SK-N-SH (cell line): ENCODE measurements around the gene ARL1.

Experiments
- FOXM1 ChIP-seq: IDR thresholded peaks from 2 replicates; pipeline ENCODE4 v1.4.0; 2012; ENCODE audit warnings: low read depth, mild to moderate bottlenecking
- GABPA ChIP-seq: IDR thresholded peaks from 2 replicates; pipeline ENCODE4 v1.4.0; 2012; ENCODE audit warnings: low read depth, mild to moderate bottlenecking
- MXI1 ChIP-seq: IDR thresholded peaks from 2 replicates; pipeline ENCODE4 v1.6.1; 2012; ENCODE audit warnings: mild to moderate bottlenecking, low read depth, low read length, improper control_type of control experiment
- POLR2AphosphoS5 ChIP-seq: IDR thresholded peaks from 2 replicates; pipeline ENCODE4 v1.6.1; 2012; ENCODE audit warnings: low read depth, low read length
- RFX5 ChIP-seq: IDR thresholded peaks from 2 replicates; pipeline ENCODE4 v1.6.1; 2012; ENCODE audit warnings: mild to moderate bottlenecking, improper control_type of control experiment, low read length
- SIN3A ChIP-seq: IDR thresholded peaks from 2 replicates; pipeline ENCODE4 v1.6.1; 2012; ENCODE audit warnings: low read depth, mild to moderate bottlenecking, low read length, moderate library complexity, borderline replicate concordance
- TAF1 ChIP-seq: IDR thresholded peaks from 2 replicates; pipeline ENCODE4 v1.6.1; 2012; ENCODE audit warnings: low read depth, mild to moderate bottlenecking, low read length, moderate library complexity, borderline replicate concordance
- TF ChIP-seq, protein P1 (sequence below): fragments of 200-600 bp; sonication (generic); IDR thresholded peaks from 2 replicates; pipeline ENCODE4 v1.6.1; 2017; ENCODE audit warnings: antibody characterized with exemption, mild to moderate bottlenecking, moderate library complexity
- TF ChIP-seq, protein P2 (sequence below): fragments of 150-350 bp; IDR thresholded peaks from 2 replicates; pipeline ENCODE4 v1.6.1; 2016; ENCODE audit warnings: mild to moderate bottlenecking, low read depth, low read length
- TF ChIP-seq, protein P3 (sequence below): fragments of 150-350 bp; IDR thresholded peaks from 2 replicates; pipeline ENCODE4 v1.6.1; 2017; ENCODE audit warnings: antibody characterized with exemption, low read length, low read depth, borderline replicate concordance
- TF ChIP-seq, protein P4 (sequence below): IDR thresholded peaks from 2 replicates; pipeline ENCODE4 v1.4.0; 2012; ENCODE audit warnings: low read depth, borderline replicate concordance
- TF ChIP-seq, protein P5 (sequence below): IDR thresholded peaks from 2 replicates; pipeline ENCODE4 v1.6.1; 2012; ENCODE audit warnings: mild to moderate bottlenecking, low read depth, low read length, moderate library complexity

DNA sequence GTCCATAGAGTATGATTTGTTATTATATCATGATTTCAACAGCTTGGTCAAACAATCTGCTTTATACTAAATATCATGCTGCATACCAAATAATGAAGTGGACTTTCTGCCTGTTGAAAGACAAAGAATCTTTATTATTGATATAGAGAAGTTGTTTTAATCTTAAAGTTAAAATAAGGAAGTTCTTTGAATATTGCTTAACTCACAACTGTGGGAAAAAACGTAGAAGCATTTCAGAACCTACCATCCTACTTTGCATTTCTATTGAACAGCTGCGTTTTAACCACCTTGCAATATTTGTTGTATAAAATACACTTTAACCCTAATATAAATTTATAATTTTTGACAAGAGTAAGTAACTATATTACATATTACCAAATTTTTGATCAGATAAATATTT is 22.9 kb upstream of the ARL1 start:
- TF ChIP-seq, protein P1, sequence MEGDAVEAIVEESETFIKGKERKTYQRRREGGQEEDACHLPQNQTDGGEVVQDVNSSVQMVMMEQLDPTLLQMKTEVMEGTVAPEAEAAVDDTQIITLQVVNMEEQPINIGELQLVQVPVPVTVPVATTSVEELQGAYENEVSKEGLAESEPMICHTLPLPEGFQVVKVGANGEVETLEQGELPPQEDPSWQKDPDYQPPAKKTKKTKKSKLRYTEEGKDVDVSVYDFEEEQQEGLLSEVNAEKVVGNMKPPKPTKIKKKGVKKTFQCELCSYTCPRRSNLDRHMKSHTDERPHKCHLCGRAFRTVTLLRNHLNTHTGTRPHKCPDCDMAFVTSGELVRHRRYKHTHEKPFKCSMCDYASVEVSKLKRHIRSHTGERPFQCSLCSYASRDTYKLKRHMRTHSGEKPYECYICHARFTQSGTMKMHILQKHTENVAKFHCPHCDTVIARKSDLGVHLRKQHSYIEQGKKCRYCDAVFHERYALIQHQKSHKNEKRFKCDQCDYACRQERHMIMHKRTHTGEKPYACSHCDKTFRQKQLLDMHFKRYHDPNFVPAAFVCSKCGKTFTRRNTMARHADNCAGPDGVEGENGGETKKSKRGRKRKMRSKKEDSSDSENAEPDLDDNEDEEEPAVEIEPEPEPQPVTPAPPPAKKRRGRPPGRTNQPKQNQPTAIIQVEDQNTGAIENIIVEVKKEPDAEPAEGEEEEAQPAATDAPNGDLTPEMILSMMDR: no peak
- TF ChIP-seq TAF1 (no peak), SIN3A (no peak), RFX5 (no peak), POLR2AphosphoS5 (no peak), FOXM1 (no peak), MXI1 (no peak), GABPA (no peak)
- TF ChIP-seq, protein P2, sequence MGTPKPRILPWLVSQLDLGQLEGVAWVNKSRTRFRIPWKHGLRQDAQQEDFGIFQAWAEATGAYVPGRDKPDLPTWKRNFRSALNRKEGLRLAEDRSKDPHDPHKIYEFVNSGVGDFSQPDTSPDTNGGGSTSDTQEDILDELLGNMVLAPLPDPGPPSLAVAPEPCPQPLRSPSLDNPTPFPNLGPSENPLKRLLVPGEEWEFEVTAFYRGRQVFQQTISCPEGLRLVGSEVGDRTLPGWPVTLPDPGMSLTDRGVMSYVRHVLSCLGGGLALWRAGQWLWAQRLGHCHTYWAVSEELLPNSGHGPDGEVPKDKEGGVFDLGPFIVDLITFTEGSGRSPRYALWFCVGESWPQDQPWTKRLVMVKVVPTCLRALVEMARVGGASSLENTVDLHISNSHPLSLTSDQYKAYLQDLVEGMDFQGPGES: no peak
- TF ChIP-seq, protein P3, sequence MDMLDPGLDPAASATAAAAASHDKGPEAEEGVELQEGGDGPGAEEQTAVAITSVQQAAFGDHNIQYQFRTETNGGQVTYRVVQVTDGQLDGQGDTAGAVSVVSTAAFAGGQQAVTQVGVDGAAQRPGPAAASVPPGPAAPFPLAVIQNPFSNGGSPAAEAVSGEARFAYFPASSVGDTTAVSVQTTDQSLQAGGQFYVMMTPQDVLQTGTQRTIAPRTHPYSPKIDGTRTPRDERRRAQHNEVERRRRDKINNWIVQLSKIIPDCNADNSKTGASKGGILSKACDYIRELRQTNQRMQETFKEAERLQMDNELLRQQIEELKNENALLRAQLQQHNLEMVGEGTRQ: no peak
- TF ChIP-seq, protein P4, sequence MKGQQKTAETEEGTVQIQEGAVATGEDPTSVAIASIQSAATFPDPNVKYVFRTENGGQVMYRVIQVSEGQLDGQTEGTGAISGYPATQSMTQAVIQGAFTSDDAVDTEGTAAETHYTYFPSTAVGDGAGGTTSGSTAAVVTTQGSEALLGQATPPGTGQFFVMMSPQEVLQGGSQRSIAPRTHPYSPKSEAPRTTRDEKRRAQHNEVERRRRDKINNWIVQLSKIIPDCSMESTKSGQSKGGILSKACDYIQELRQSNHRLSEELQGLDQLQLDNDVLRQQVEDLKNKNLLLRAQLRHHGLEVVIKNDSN: no peak
- TF ChIP-seq, protein P5, sequence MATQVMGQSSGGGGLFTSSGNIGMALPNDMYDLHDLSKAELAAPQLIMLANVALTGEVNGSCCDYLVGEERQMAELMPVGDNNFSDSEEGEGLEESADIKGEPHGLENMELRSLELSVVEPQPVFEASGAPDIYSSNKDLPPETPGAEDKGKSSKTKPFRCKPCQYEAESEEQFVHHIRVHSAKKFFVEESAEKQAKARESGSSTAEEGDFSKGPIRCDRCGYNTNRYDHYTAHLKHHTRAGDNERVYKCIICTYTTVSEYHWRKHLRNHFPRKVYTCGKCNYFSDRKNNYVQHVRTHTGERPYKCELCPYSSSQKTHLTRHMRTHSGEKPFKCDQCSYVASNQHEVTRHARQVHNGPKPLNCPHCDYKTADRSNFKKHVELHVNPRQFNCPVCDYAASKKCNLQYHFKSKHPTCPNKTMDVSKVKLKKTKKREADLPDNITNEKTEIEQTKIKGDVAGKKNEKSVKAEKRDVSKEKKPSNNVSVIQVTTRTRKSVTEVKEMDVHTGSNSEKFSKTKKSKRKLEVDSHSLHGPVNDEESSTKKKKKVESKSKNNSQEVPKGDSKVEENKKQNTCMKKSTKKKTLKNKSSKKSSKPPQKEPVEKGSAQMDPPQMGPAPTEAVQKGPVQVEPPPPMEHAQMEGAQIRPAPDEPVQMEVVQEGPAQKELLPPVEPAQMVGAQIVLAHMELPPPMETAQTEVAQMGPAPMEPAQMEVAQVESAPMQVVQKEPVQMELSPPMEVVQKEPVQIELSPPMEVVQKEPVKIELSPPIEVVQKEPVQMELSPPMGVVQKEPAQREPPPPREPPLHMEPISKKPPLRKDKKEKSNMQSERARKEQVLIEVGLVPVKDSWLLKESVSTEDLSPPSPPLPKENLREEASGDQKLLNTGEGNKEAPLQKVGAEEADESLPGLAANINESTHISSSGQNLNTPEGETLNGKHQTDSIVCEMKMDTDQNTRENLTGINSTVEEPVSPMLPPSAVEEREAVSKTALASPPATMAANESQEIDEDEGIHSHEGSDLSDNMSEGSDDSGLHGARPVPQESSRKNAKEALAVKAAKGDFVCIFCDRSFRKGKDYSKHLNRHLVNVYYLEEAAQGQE: no peak
